ENCODE results near the gene PLXNA2. TPM values are rescaled to one million over a fixed set of nuclear protein-coding genes. Genes with fewer than 3 reads are reported as not detected.

PLXNA2 gene
- total and polyA plus RNA-seq, 2 donors (not counting 3 experiments of a cell fraction or from before 2014, with no cell fraction given), result 42.6 to 229 TPM

DNA sequence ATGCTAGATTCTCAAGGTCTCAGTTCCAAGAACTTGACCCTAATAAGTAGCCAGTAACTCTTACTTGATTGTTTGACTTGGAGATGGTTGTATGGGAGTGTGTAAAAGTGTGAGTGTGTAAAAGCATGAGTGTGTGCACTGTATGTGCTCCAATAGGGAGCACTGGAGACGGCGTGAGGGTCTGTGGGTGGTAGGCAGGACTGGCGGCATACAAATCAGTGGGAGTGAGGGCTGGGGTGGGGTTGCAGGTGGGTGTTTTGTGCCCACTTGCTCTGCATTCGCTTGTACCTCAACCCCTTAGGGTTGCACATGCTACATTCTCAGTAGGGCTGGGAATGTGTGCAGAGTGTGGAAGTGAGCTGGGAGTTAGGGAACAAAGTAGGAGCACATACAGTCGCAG lies 253.7 kb downstream of the PLXNA2 start:
- DNase-seq (ENCODE audit: low read depth, low spot score) (no peak), FAIRE-seq (no peak)
- dilution Hi-C loops (cut with MboI; ENCODE audit: extremely low pct_ligation_motif_present, low sequenced_read_pairs), result no loop called here
- POLR2A ChIA-PET, result no interaction called here
- no peaks in the 10 kb centered on the region for H3K9me3 ChIP-seq (replicated peaks; ENCODE audit: control insufficient read depth, insufficient read depth, low read length)
- no peaks in the 10 kb centered on the region for H3K9me1 ChIP-seq (replicated peaks; ENCODE audit: control insufficient read depth, extremely low read depth, insufficient read depth, low read length)
- CTCF ChIA-PET, result no interaction called here
- H3K36me3 ChIP-seq (ENCODE audit: control insufficient read depth in 2 of 2, extremely low read depth in 1 of 2, insufficient read depth in 2 of 2, low read length in 2 of 2), result no peaks in the 10 kb centered on the region
- no peak overlapping the region for H3K27ac ChIP-seq (ENCODE audit: insufficient read depth, low read depth, low read length)
- H3K9ac ChIP-seq (replicated peaks; ENCODE audit: extremely low read depth, insufficient read depth, low read length), result no peak overlapping the region
- H4K20me1 ChIP-seq (replicated peaks; ENCODE audit: control insufficient read depth, extremely low read depth, insufficient read depth, low read length), result no peaks in the 10 kb centered on the region
- no peaks in the 10 kb centered on the region for H3K79me2 ChIP-seq (ENCODE audit: control insufficient read depth, insufficient read depth, low read length)
- TF ChIP-seq POLR2A (IDR thresholded peaks at IDR 0.05; ENCODE audit: low read depth, low read length) (no peak), CTCF (IDR thresholded peaks at IDR 0.05; ENCODE audit: extremely low read depth in 1 of 2, insufficient read depth in 1 of 2, low read depth in 1 of 2, low read length in 2 of 2) (no peak)
- no peak overlapping the region for H3K4me3 ChIP-seq (replicated peaks in 1 of 3; ENCODE audit: insufficient read depth in 1 of 3, low read depth in 1 of 3, low read length in 3 of 3)
- peaks cover 25 to 36% of the 10 kb centered on the region in 2 experiments for H3K27me3 ChIP-seq (ENCODE audit: control insufficient read depth in 2 of 2, insufficient read depth in 2 of 2, low read length in 2 of 2)
- no peak overlapping the region for H3K4me2 ChIP-seq (ENCODE audit: insufficient read depth, low read length)
- intact Hi-C loops (cut with micrococcal nuclease), result no loop called here
- no peak overlapping the region for H2AFZ ChIP-seq (ENCODE audit: low read depth, low read length)
- no TSS peak for BruUV-seq (replicated peaks)
- H3K4me1 ChIP-seq (ENCODE audit: control insufficient read depth, extremely low read depth, insufficient read depth, low read length), result no peaks in the 10 kb centered on the region

- Histone ChIP-seq H3K4me1 (ENCODE audit: control insufficient read depth, extremely low read depth, insufficient read depth, low read length) (no peaks in the 10 kb centered on the region), H3K9me3 (replicated peaks; ENCODE audit: control insufficient read depth, insufficient read depth, low read length) (no peaks in the 10 kb centered on the region), H4K20me1 (replicated peaks; ENCODE audit: control insufficient read depth, extremely low read depth, insufficient read depth, low read length) (no peaks in the 10 kb centered on the region), H2AFZ (ENCODE audit: low read depth, low read length) (no peak overlapping the region), H3K9me1 (replicated peaks; ENCODE audit: control insufficient read depth, extremely low read depth, insufficient read depth, low read length) (no peaks in the 10 kb centered on the region), H3K36me3 (ENCODE audit: control insufficient read depth in 2 of 2, extremely low read depth in 1 of 2, insufficient read depth in 2 of 2, low read length in 2 of 2) (no peaks in the 10 kb centered on the region), H3K4me2 (ENCODE audit: insufficient read depth, low read length) (no peak overlapping the region), H3K4me3 (replicated peaks in 1 of 3; ENCODE audit: insufficient read depth in 1 of 3, low read depth in 1 of 3, low read length in 3 of 3) (no peak overlapping the region), H3K79me2 (ENCODE audit: control insufficient read depth, insufficient read depth, low read length) (no peaks in the 10 kb centered on the region), H3K27ac (ENCODE audit: insufficient read depth, low read depth, low read length) (no peak overlapping the region), H3K9ac (replicated peaks; ENCODE audit: extremely low read depth, insufficient read depth, low read length) (no peak overlapping the region), H3K27me3 (ENCODE audit: control insufficient read depth in 2 of 2, insufficient read depth in 2 of 2, low read length in 2 of 2) (peaks cover 21 to 25% of the 10 kb centered on the region in 2 experiments)
- FAIRE-seq, result no peak
- no peak for TF ChIP-seq POLR2AphosphoS5 (IDR thresholded peaks at IDR 0.05; ENCODE audit: insufficient read depth, low read depth, low read length)
- no peak for TF ChIP-seq MYC (IDR thresholded peaks at IDR 0.05; ENCODE audit: low read depth, low read length)
- no peak for TF ChIP-seq CTCF (IDR thresholded peaks at IDR 0.05; ENCODE audit: extremely low read depth in 1 of 2, insufficient read depth in 1 of 2, low read depth in 1 of 2, low read length in 2 of 2)
- no peak for TF ChIP-seq MAX (IDR thresholded peaks at IDR 0.05; ENCODE audit: insufficient read depth, insufficient read length)
- no peak for TF ChIP-seq EZH2 (IDR thresholded peaks at IDR 0.05; ENCODE audit: borderline replicate concordance, low read depth, low read length, severe bottlenecking)
- TF ChIP-seq JUN (IDR thresholded peaks at IDR 0.05; ENCODE audit: borderline replicate concordance, insufficient read depth, insufficient read length, low read depth), result no peak
- TF ChIP-seq GATA2 (IDR thresholded peaks at IDR 0.05; ENCODE audit: insufficient read depth, insufficient read length, low read depth, low read length), result no peak
- TF ChIP-seq FOS (IDR thresholded peaks at IDR 0.05; ENCODE audit: borderline replicate concordance, insufficient read depth, low read length), result no peak
- no peak for DNase-seq (ENCODE audit: low read depth, low spot score)
- BruUV-seq (replicated peaks), result no TSS peak
- intact Hi-C loops (cut with micrococcal nuclease) (no loop called here), dilution Hi-C loops (cut with MboI; ENCODE audit: extremely low pct_ligation_motif_present, low sequenced_read_pairs) (no loop called here)
- ChIA-PET POLR2A (no interaction called here), CTCF (interaction anchor here (1.3 to 1.5 kb wide), 2 partner anchors 16 to 25 kb away, joined by 3 to 4 read pairs; no protein-coding TSS in a partner anchor)
Measured at GRCh38 chr1:207988326-207989165, 255.6 kb downstream of the PLXNA2 start.
